ENCODE measurements around the gene INPP1.

The INPP1 gene

GRCh38 chr2:190409616-190410015 is 66.2 kb downstream of the INPP1 start:
- in situ Hi-C loops (cut with MboI; ENCODE audit: low pct_unique_long_range_greater_than_20kb, low sequenced_read_pairs, unreplicated experiment) = no loop called here
- DNase-seq (ENCODE audit: low spot score) = no peak
- TF ChIP-seq CTCF (IDR thresholded peaks at IDR 0.05; ENCODE audit: extremely low read depth, insufficient read depth, missing control alignments) = no peak

GRCh38 chr2:190410166-190410565 is 66.8 kb downstream of the INPP1 start:
- no peak for DNase-seq (ENCODE audit: low spot score)
- in situ Hi-C loops (cut with MboI; ENCODE audit: low pct_unique_long_range_greater_than_20kb, low sequenced_read_pairs, unreplicated experiment) = no loop called here
- no peak for TF ChIP-seq CTCF (IDR thresholded peaks at IDR 0.05; ENCODE audit: extremely low read depth, insufficient read depth, missing control alignments)

GRCh38 chr2:190412966-190413365 is 69.6 kb downstream of the INPP1 start:
- TF ChIP-seq CTCF (IDR thresholded peaks at IDR 0.05; ENCODE audit: extremely low read depth, insufficient read depth, missing control alignments) = no peak
- DNase-seq (ENCODE audit: low spot score) = no peak
- in situ Hi-C loops (cut with MboI; ENCODE audit: low pct_unique_long_range_greater_than_20kb, low sequenced_read_pairs, unreplicated experiment) = no loop called here

- no peak for TF ChIP-seq CTCF (IDR thresholded peaks at IDR 0.05; ENCODE audit: extremely low read depth, insufficient read depth, missing control alignments)
- DNase-seq (ENCODE audit: low spot score) = no peak
- in situ Hi-C loops (cut with MboI; ENCODE audit: low pct_unique_long_range_greater_than_20kb, low sequenced_read_pairs, unreplicated experiment) = no loop called here
Measured at GRCh38 chr2:190413421-190413820, 70.0 kb downstream of the INPP1 start.

GRCh38 chr2:190415251-190415650 is 71.9 kb downstream of the INPP1 start:
- no peak for DNase-seq (ENCODE audit: low spot score)
- in situ Hi-C loops (cut with MboI; ENCODE audit: low pct_unique_long_range_greater_than_20kb, low sequenced_read_pairs, unreplicated experiment) = no loop called here
- TF ChIP-seq CTCF (IDR thresholded peaks at IDR 0.05; ENCODE audit: extremely low read depth, insufficient read depth, missing control alignments) = no peak

GRCh38 chr2:190415794-190416775 is 72.7 kb downstream of the INPP1 start:
- in situ Hi-C loops (cut with MboI; ENCODE audit: low pct_unique_long_range_greater_than_20kb, low sequenced_read_pairs, unreplicated experiment) = no loop called here
- TF ChIP-seq CTCF (IDR thresholded peaks at IDR 0.05; ENCODE audit: extremely low read depth, insufficient read depth, missing control alignments) = no peak
- DNase-seq (ENCODE audit: low spot score) = no peak
